Motor neuron (in vitro differentiated cells): Measurements from ENCODE around the gene EOLA1. TPM values are rescaled to one million over a fixed set of nuclear protein-coding genes. Genes with fewer than 3 reads are reported as not detected.

Experiments
- total RNA-seq, 8 experiments: library from RNA; unstranded; fragments of 300-600 nt; gene quantifications; 2 replicates each; pipeline versions ENCODE4 v1.2.3 to v1.2.4, GENCODE V29; 2022

EOLA1 gene
- total RNA-seq, 8 experiments from 2014 or later, result 14.6 to 25.7 (median 17.3) TPM

Other genes with a start within 250 kb of the EOLA1 start
- 100 to 1,000 TPM in 1 of 8 experiments, 10 to 100 TPM in 5, 1 to 10 TPM in 2; 6.5 to 112 (median 35.7) TPM for gene IDS, start 35.7 kb upstream of the EOLA1 start, total RNA-seq
- under 1 TPM in 3 of 8 experiments, not detected in 5; 0.16 to 0.50 (median 0.33) TPM for gene HSFX3, start 8.9 kb downstream of the EOLA1 start, total RNA-seq
- gene MAGEA9B, start 46.4 kb downstream of the EOLA1 start, total RNA-seq, result under 1 TPM in 3 of 8 experiments, not detected in 5; 0.14 to 0.31 (median 0.24) TPM
- 1 to 10 TPM in 2 of 8 experiments, under 1 TPM in 6; 0.31 to 1.8 (median 0.64) TPM for gene HSFX2, start 54.3 kb downstream of the EOLA1 start, total RNA-seq
- 10 to 100 TPM in 7 of 8 experiments, 1 to 10 TPM in 1; 8.6 to 24.2 (median 15.6) TPM for gene TMEM185A, start 90.8 kb downstream of the EOLA1 start, total RNA-seq
- gene MAGEA11, start 171.0 kb downstream of the EOLA1 start, total RNA-seq, result 1 to 10 TPM in 2 of 8 experiments, under 1 TPM in 5, not detected in 1; 0.13 to 3.0 (median 0.23) TPM
- gene HSFX1, start 233.1 kb downstream of the EOLA1 start, total RNA-seq, result under 1 TPM in 7 of 8 experiments, not detected in 1; 0.49 to 0.87 (median 0.60) TPM
- not detected for gene MAGEA9, start 240.9 kb downstream of the EOLA1 start, total RNA-seq